K562 (cell line): ENCODE data around the gene ABCA4. TPM values are rescaled to one million over a fixed set of nuclear protein-coding genes. Genes with fewer than 3 reads are reported as not detected.

Source experiments
- ATAC-seq: fragments of 200-7000 bp; cut with Tn5 transposase; 3 replicates; pipeline ENCODE4 v1.9.1; 2020; ENCODE audit warnings: moderate library complexity
- BruUV-seq: library from RNA; stranded (reverse); fragments of 400-500 nt; replicated peaks from 2 replicates; lab custom pipeline; 2021; lab: Mats Ljungman, UMichigan
- CTCF ChIA-PET: fragments of 300-600 bp; formaldehyde crosslinking; extraction: SDS; loops from one replicate; lab custom pipeline; 2021; ENCODE audit warnings: low intra/inter-chr PET ratio; lab: Yijun Ruan, JAX
- POLR2A ChIA-PET: fragments of 300-600, 350-650 bp; sonication (Branson Sonifier 250); formaldehyde crosslinking; extraction: SDS; loops from one replicate; lab custom pipeline; 2021; ENCODE audit warnings: antibody characterized with exemption, inconsistent platforms; lab: Yijun Ruan, JAX
- DNase-seq, 4 experiments: peaks; one replicate each; pipeline versions ENCODE4 v3.0.0 to v3.0.0-alpha.2; 2011 to 2018; ENCODE audit warnings: low spot score in 3 of 4, mixed read lengths in 3 of 4; ENCODE audit errors: extremely low read depth in 1 of 4
- FAIRE-seq: peaks from 2 replicates; lab custom pipeline; 2011; peaks lifted over from hg19 to GRCh38; lab: Jason Lieb, UNC
- H2AFZ ChIP-seq: 2 replicates; pipeline ENCODE4 v1.6.0; 2011; ENCODE audit warnings: low read depth, low read length, control low read depth, inconsistent platforms
- H3K27ac ChIP-seq: fragments of 200-600 bp; 3 replicates; pipeline ENCODE4 v1.8.0; 2011; ENCODE audit warnings: low read depth, mild to moderate bottlenecking, control low read depth, inconsistent platforms, low read length, moderate library complexity, mixed read lengths; ENCODE audit errors: extremely low read depth
- H3K27me3 ChIP-seq, 2 experiments: fragments of 300-600 bp in 1 of 2; 2 replicates in 1 of 2; 3 replicates in 1 of 2; pipeline versions ENCODE4 v1.6.0 to v1.8.0; 2011; ENCODE audit warnings: inconsistent platforms in 2 of 2, low read length in 2 of 2, mild to moderate bottlenecking in 1 of 2, mixed read lengths in 1 of 2, moderate library complexity in 1 of 2; ENCODE audit not compliant: control insufficient read depth in 2 of 2, insufficient read depth in 2 of 2
- H3K36me3 ChIP-seq: fragments of 300-600 bp; 3 replicates; pipeline ENCODE4 v1.8.0; 2011; ENCODE audit warnings: mild to moderate bottlenecking, low read length, inconsistent platforms; ENCODE audit not compliant: control insufficient read depth, insufficient read depth
- H3K4me1 ChIP-seq, 2 experiments: fragments of 200-600 bp in 1 of 2; replicated peaks in 1 of 2; 2 replicates in 1 of 2; 3 replicates in 1 of 2; pipeline versions ENCODE4 v1.5.1 to v1.8.0; 2011; ENCODE audit warnings: inconsistent platforms in 2 of 2, low read length in 2 of 2, mild to moderate bottlenecking in 1 of 2, mixed read lengths in 1 of 2, moderate library complexity in 1 of 2; ENCODE audit not compliant: control insufficient read depth in 2 of 2, insufficient read depth in 2 of 2
- H3K4me2 ChIP-seq: 2 replicates; pipeline ENCODE4 v1.6.1; 2011; ENCODE audit warnings: low read length, control low read depth, inconsistent platforms, mixed read lengths; ENCODE audit not compliant: insufficient read depth
- H3K4me3 ChIP-seq: fragments of 200-600 bp; sonication (generic), shearing (Covaris generic); 2 replicates; pipeline ENCODE4 v1.5.1; 2016; ENCODE audit warnings: control low read depth, inconsistent platforms
- H3K79me2 ChIP-seq: fragments of 200-600 bp; 3 replicates; pipeline ENCODE4 v1.8.0; 2011; ENCODE audit warnings: low read length, inconsistent platforms; ENCODE audit not compliant: control insufficient read depth, insufficient read depth
- H3K9ac ChIP-seq, 2 experiments: 2 replicates each; pipeline versions ENCODE4 v1.6.0 to v1.6.1; 2011; ENCODE audit warnings: low read depth in 2 of 2, low read length in 2 of 2, control low read depth in 1 of 2, inconsistent platforms in 1 of 2, mild to moderate bottlenecking in 1 of 2, mixed read lengths in 1 of 2; ENCODE audit not compliant: insufficient read depth in 1 of 2
- H3K9me1 ChIP-seq: one replicate; pipeline ENCODE4 v1.6.0; 2011; ENCODE audit warnings: inconsistent platforms, mild to moderate bottlenecking, low read length, moderate library complexity; ENCODE audit not compliant: control insufficient read depth, insufficient read depth
- H3K9me3 ChIP-seq: replicated peaks from 2 replicates; pipeline ENCODE4 v1.5.1; 2011; ENCODE audit warnings: low read depth, low read length, inconsistent platforms; ENCODE audit not compliant: control insufficient read depth, insufficient read depth
- H4K20me1 ChIP-seq: replicated peaks from 2 replicates; pipeline ENCODE4 v1.6.1; 2011; ENCODE audit warnings: low read length, inconsistent platforms, mixed read lengths; ENCODE audit not compliant: control insufficient read depth, insufficient read depth
- ID3 ChIP-seq, 2 experiments: fragments of 250-450 bp in 1 of 2; fragments of 450-650 bp in 1 of 2; sonication (Bioruptor Pico) in 1 of 2; IDR thresholded peaks; 2 replicates each; pipeline versions ENCODE4 v1.6.1 to v1.8.0; 2016 to 2021; ENCODE audit warnings: mild to moderate bottlenecking in 2 of 2, moderate library complexity in 2 of 2, missing compliant biosample characterization in 1 of 2, missing genetic modification characterization in 1 of 2
- SOX6 ChIP-seq: fragments of 450-650 bp; IDR thresholded peaks from 2 replicates; pipeline ENCODE4 v1.6.1; 2014; ENCODE audit warnings: mild to moderate bottlenecking
- WGBS: fragments of 100-300 bp; shearing (Covaris generic); methylation state at CpG from one replicate; pipeline ENCODE4 v1.1.6; 2016; ENCODE audit warnings: low coverage, mixed read lengths; ENCODE audit not compliant: insufficient coverage; ENCODE audit errors: missing lambda C conversion rate; 5-methylcytosine and 5-hydroxymethylcytosine counted together
- in situ Hi-C: fragments of 300-500 bp; cut with MboI; formaldehyde crosslinking; loops from 4 replicates; pipeline ENCODE4 v1.15.0; 2018; ENCODE audit warnings: inconsistent platforms, mixed read lengths
- intact Hi-C: fragments of 100-400 bp; cut with micrococcal nuclease; formaldehyde crosslinking; loops from 2 replicates; pipeline ENCODE4 v1.14.2; 2022
- polyA plus RNA-seq, 8 experiments: library from polyadenylated mRNA; depleted of rRNA in 4 of 8; stranded (reverse) in 5 of 8; unstranded in 3 of 8; fragments of >200 nt; fragmentation: Nextera tagmentation in 2 of 8; fragmentation: Illumina TruSeq in 1 of 8; extraction: Ambion mirVana in 2 of 8; extraction: Trizol in 1 of 8; gene quantifications; 2 replicates each; pipeline versions ENCODE4 v1.2.1 to v1.2.3, GENCODE V29; 2011 to 2014; ENCODE audit warnings: inconsistent platforms in 1 of 8, missing spikeins in 1 of 8
- total RNA-seq, 7 experiments: library from RNA; depleted of rRNA in 6 of 7; stranded (reverse); fragments of >200 nt in 6 of 7; fragmentation: Illumina TruSeq in 2 of 7; extraction: Trizol in 2 of 7; gene quantifications; 2 replicates each; pipeline versions ENCODE4 v1.2.1 to v1.2.3, GENCODE V29; 2011 to 2021; ENCODE audit warnings: low replicate concordance in 1 of 7
- TF ChIP-seq, protein P1 (sequence below): fragments of 250-450 bp; sonication (Bioruptor Pico); IDR thresholded peaks from 2 replicates; pipeline ENCODE4 v1.4.0; 2020; ENCODE audit warnings: borderline replicate concordance

The ABCA4 gene
- total and polyA plus RNA-seq, 9 of the 15 experiments (the other 6 are each of a cell fraction or from before 2014, with no cell fraction given) = 0.01 to 0.04 TPM; not detected in 7

DNA sequence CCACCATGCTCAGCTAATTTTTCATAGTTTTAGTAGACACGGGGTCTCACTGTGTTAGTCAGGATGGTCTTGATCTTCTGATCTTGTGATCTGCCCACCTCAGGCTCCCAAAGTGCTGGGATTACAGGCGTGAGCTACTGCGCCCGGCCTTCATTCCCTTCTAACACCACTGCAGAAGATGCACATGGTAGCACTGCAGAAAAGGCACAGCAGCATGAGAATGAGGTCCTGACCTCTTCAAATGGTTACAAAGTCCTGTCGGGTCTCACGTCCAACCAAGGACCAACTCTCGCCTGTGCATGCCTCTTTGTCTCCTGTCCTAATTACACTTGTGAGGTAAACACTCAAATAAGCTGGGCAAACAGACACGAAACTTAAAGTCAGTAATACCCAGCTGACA, 128.8 kb downstream of the ABCA4 start:
- in situ Hi-C loops = no loop called here
- no peaks in the 10 kb centered on the region for H3K4me1 ChIP-seq
- no peaks in the 10 kb centered on the region for H3K9me3 ChIP-seq
- no peak overlapping the region for H3K4me2 ChIP-seq
- CTCF ChIA-PET = no interaction called here
- H3K27ac ChIP-seq = no peak overlapping the region
- no peaks in the 10 kb centered on the region for H3K36me3 ChIP-seq
- no peak for TF ChIP-seq SOX6
- TF ChIP-seq, protein P1, sequence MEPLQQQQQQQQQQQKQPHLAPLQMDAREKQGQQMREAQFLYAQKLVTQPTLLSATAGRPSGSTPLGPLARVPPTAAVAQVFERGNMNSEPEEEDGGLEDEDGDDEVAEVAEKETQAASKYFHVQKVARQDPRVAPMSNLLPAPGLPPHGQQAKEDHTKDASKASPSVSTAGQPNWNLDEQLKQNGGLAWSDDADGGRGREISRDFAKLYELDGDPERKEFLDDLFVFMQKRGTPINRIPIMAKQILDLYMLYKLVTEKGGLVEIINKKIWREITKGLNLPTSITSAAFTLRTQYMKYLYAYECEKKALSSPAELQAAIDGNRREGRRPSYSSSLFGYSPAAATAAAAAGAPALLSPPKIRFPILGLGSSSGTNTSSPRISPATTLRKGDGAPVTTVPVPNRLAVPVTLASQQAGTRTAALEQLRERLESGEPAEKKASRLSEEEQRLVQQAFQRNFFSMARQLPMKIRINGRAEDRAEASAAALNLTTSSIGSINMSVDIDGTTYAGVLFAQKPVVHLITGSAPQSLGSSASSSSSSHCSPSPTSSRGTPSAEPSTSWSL (CRISPR knock-in tag) = no peak
- no peak for TF ChIP-seq ID3 (CRISPR knock-in tag; IDR thresholded peaks at IDR 0.05)
- no peak for TF ChIP-seq ID3 (tag; IDR thresholded peaks at IDR 0.05)
- TF ChIP-seq, all 486 proteins: peak for 0
- WGBS = under 1% methylated on average over 8 of the region's 8 CpGs
- DNase-seq = no peak
- H4K20me1 ChIP-seq = peaks cover 5% of the 10 kb centered on the region; the same call in 1 of the 2 replicates
- ATAC-seq = no peak
- no peaks in the 10 kb centered on the region for H3K79me2 ChIP-seq
- H3K9ac ChIP-seq = no peak overlapping the region
- no peaks in the 10 kb centered on the region for H3K9me1 ChIP-seq
- no peak overlapping the region for H2AFZ ChIP-seq
- no peak for FAIRE-seq
- intact Hi-C loops = no loop called here
- BruUV-seq = no TSS peak
- peaks cover 16 to 32% of the 10 kb centered on the region in 2 experiments for H3K27me3 ChIP-seq
- POLR2A ChIA-PET = no interaction called here
- H3K4me3 ChIP-seq = no peak overlapping the region
